SK-N-MC (cell line): ENCODE measurements around the gene PYM1.

Experiments used
- EZH2 ChIP-seq: fragments of 200-600 bp; sonication (generic); IDR thresholded peaks from one replicate; pipeline ENCODE4 v1.6.1; 2017; ENCODE audit warnings: antibody characterized with exemption
- FOXP2 ChIP-seq: optimal IDR thresholded peaks from 2 replicates; pipeline ENCODE3; 2011; ENCODE audit warnings: mild to moderate bottlenecking, moderate library complexity; ENCODE audit not compliant: insufficient read depth; ENCODE audit errors: extremely low read length, control extremely low read depth
- POLR2AphosphoS5 ChIP-seq: IDR thresholded peaks from 2 replicates; pipeline ENCODE4 v1.6.1; 2012; ENCODE audit warnings: mild to moderate bottlenecking, low read depth, low read length, borderline replicate concordance

- TF ChIP-seq POLR2AphosphoS5 (no peak), EZH2 (no peak), FOXP2 (no peak)
These were observed 12.2 kb downstream of the PYM1 start for GRCh38 chr12:55915482-55915859.
